CD8-positive, alpha-beta memory T cell (primary cell): Measurements from ENCODE around the gene NCAM1. TPM values are rescaled to one million over a fixed set of nuclear protein-coding genes. Genes with fewer than 3 reads are reported as not detected.
"Not testable (repeated sequence)": the region's sequence is repeated elsewhere in the genome, so short reads cannot be mapped to it uniquely, and the experiment has no call there.

Experiments used
- CTCF ChIA-PET: fragments of 350-600 bp; sonication (Branson Sonifier 250); formaldehyde crosslinking; loops from one replicate; lab custom pipeline; 2021; ENCODE audit warnings: antibody characterized with exemption; lab: Charles Lee
- POLR2A ChIA-PET: fragments of 350-600 bp; sonication (Branson Sonifier 250); formaldehyde crosslinking; loops from one replicate; lab custom pipeline; 2021; ENCODE audit warnings: antibody characterized with exemption; lab: Charles Lee
- DNase-seq, 5 donors: peaks; one replicate each; pipeline versions ENCODE4 v3.0.0 to v3.0.0-alpha.2; 2020 to 2022; ENCODE audit warnings: mixed read lengths in 1 of 5
- H3K27ac ChIP-seq: one replicate; pipeline ENCODE4 v1.7.0; 2013; ENCODE audit warnings: low read depth, mild to moderate bottlenecking, low read length, moderate library complexity
- H3K27me3 ChIP-seq: 2 replicates; pipeline ENCODE4 v1.7.0; 2013; ENCODE audit warnings: low read length, mild to moderate bottlenecking; ENCODE audit not compliant: insufficient read depth, poor library complexity, severe bottlenecking
- H3K36me3 ChIP-seq: 2 replicates; pipeline ENCODE4 v1.7.0; 2013; ENCODE audit warnings: mild to moderate bottlenecking, low read length, moderate library complexity; ENCODE audit not compliant: insufficient read depth
- H3K4me1 ChIP-seq: 2 replicates; pipeline ENCODE4 v1.7.0; 2013; ENCODE audit warnings: mild to moderate bottlenecking, low read length, moderate library complexity; ENCODE audit not compliant: insufficient read depth
- H3K4me3 ChIP-seq: 2 replicates; pipeline ENCODE4 v1.7.0; 2013; ENCODE audit warnings: mild to moderate bottlenecking, low read length
- H3K9me3 ChIP-seq: 2 replicates; pipeline ENCODE4 v1.7.0; 2013; ENCODE audit warnings: mild to moderate bottlenecking, low read length
- H3K27ac Mint-ChIP-seq, 8 donors: one replicate each; pipeline ENCODE4 v1.8.0; 2020 to 2021; ENCODE audit warnings: mixed read lengths in 8 of 8, mild to moderate bottlenecking in 6 of 8, inconsistent platforms in 3 of 8, moderate library complexity in 3 of 8
- H3K27me3 Mint-ChIP-seq, 2 donors: one replicate each; pipeline ENCODE4 v1.8.0; 2020 to 2021; ENCODE audit warnings: mixed read lengths in 2 of 2, mild to moderate bottlenecking in 1 of 2, moderate library complexity in 1 of 2
- H3K36me3 Mint-ChIP-seq, 3 donors: one replicate each; pipeline ENCODE4 v1.8.0; 2020 to 2021; ENCODE audit warnings: mixed read lengths in 3 of 3, inconsistent platforms in 1 of 3, mild to moderate bottlenecking in 1 of 3
- H3K4me1 Mint-ChIP-seq, 3 donors: one replicate each; pipeline ENCODE4 v1.8.0; 2020 to 2021; ENCODE audit warnings: mixed read lengths in 3 of 3, inconsistent platforms in 1 of 3, mild to moderate bottlenecking in 1 of 3
- H3K4me3 Mint-ChIP-seq, 7 donors: one replicate each; pipeline ENCODE4 v1.8.0; 2020 to 2021; ENCODE audit warnings: mixed read lengths in 7 of 7, mild to moderate bottlenecking in 6 of 7, moderate library complexity in 4 of 7, inconsistent platforms in 2 of 7
- H3K9me3 Mint-ChIP-seq, 5 donors: one replicate each; pipeline ENCODE4 v1.8.0; 2020 to 2022; ENCODE audit warnings: mixed read lengths in 5 of 5, mild to moderate bottlenecking in 3 of 5, moderate library complexity in 2 of 5, inconsistent platforms in 1 of 5
- polyA plus RNA-seq: library from polyadenylated mRNA; unstranded; fragments of 300-500 nt; fragmentation: Illumina TruSeq; gene quantifications from one replicate; pipeline ENCODE4 v1.2.3, GENCODE V29; 2021
- total RNA-seq, 2 experiments: library from RNA; stranded (reverse); gene quantifications; one replicate each; pipeline ENCODE4 v1.2.3, GENCODE V29; 2021

NCAM1 gene
- total and polyA plus RNA-seq, 3 experiments from 2014 or later: 0.16 to 1.7 TPM; not detected in 1

DNA sequence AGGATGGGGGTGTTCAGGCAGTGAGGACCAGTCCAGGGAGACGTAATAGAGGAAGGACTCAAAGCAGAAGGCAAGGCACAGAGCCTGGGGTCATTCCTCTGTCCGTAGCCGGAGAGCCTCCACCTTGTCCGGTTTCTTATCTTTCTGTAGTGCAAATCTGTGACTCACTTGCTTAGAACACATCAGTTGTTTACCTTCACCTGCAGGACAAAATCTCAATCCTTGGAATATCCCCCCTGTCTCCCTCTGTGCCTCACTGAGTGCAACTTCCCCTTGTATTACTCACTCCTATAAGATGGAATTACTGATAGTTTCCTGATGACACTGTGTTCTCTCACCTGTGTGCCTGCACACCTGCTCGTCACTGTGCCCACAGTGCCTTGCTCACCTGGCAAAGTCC, 332.7 kb downstream of the NCAM1 start:
- ChIA-PET CTCF (no interaction called here), POLR2A (no interaction called here)
- Mint-ChIP-seq H3K36me3 (peaks cover 0 to 3% (median 2%) of the 10 kb centered on the region in 3 donors), H3K4me1 (no peaks in the 10 kb centered on the region), H3K9me3 (no peaks in the 10 kb centered on the region), H3K27me3 (peaks cover 9 to 47% of the 10 kb centered on the region in 2 donors), H3K4me3 (no peak overlapping the region), H3K27ac (no peak overlapping the region)
- Histone ChIP-seq H3K36me3 (no peaks in the 10 kb centered on the region), H3K4me3 (no peak overlapping the region), H3K9me3 (no peaks in the 10 kb centered on the region), H3K4me1 (no peaks in the 10 kb centered on the region), H3K27ac (no peak overlapping the region), H3K27me3 (no peaks in the 10 kb centered on the region)
- no peak for DNase-seq

- Mint-ChIP-seq H3K4me3 (no peak overlapping the region), H3K36me3 (peaks cover 0 to 3% (median 2%) of the 10 kb centered on the region in 3 donors)
- CTCF ChIA-PET: no interaction called here
These were observed 334.8 kb downstream of the NCAM1 start for GRCh38 chr11:113295993-113296392.

GRCh38 chr11:113296447-113297205, 335.4 kb downstream of the NCAM1 start:
- Histone ChIP-seq H3K36me3 (no peaks in the 10 kb centered on the region), H3K9me3 (no peaks in the 10 kb centered on the region), H3K4me3 (no peak overlapping the region), H3K27ac (no peak overlapping the region), H3K4me1 (no peaks in the 10 kb centered on the region), H3K27me3 (no peaks in the 10 kb centered on the region)
- H3K27me3 Mint-ChIP-seq: peaks cover 10 to 67% of the 10 kb centered on the region in 2 donors
- H3K4me3 Mint-ChIP-seq: no peak overlapping the region
- no peak overlapping the region for H3K27ac Mint-ChIP-seq
- POLR2A ChIA-PET: no interaction called here
- DNase-seq: no peak
- H3K4me1 Mint-ChIP-seq: no peaks in the 10 kb centered on the region
- H3K9me3 Mint-ChIP-seq: no peaks in the 10 kb centered on the region
- H3K36me3 Mint-ChIP-seq: peaks cover 0 to 3% (median 2%) of the 10 kb centered on the region in 3 donors
- CTCF ChIA-PET: no interaction called here

More at GRCh38 chr11:113295993-113296392, 334.8 kb downstream of the NCAM1 start:
- Mint-ChIP-seq H3K27me3 (peaks cover 11 to 65% of the 10 kb centered on the region in 2 donors), H3K4me1 (no peaks in the 10 kb centered on the region), H3K27ac (no peak overlapping the region), H3K9me3 (no peaks in the 10 kb centered on the region)
- DNase-seq: no peak
- H3K36me3 ChIP-seq: no peaks in the 10 kb centered on the region
- no peaks in the 10 kb centered on the region for H3K9me3 ChIP-seq
- POLR2A ChIA-PET: no interaction called here
- no peaks in the 10 kb centered on the region for H3K4me1 ChIP-seq
- no peak overlapping the region for H3K27ac ChIP-seq
- no peak overlapping the region for H3K4me3 ChIP-seq
- no peaks in the 10 kb centered on the region for H3K27me3 ChIP-seq

GRCh38 chr11:113298496-113298895, 337.3 kb downstream of the NCAM1 start:
- H3K4me1 ChIP-seq, H3K27ac ChIP-seq, H3K4me1 Mint-ChIP-seq, H3K4me3 ChIP-seq, H3K9me3 ChIP-seq, H3K9me3 Mint-ChIP-seq, DNase-seq, H3K27ac Mint-ChIP-seq, H3K36me3 ChIP-seq, POLR2A ChIA-PET, H3K36me3 Mint-ChIP-seq, H3K27me3 ChIP-seq, H3K4me3 Mint-ChIP-seq: not testable (repeated sequence)
- peaks cover 6 to 61% of the 10 kb centered on the region in 2 donors for H3K27me3 Mint-ChIP-seq
- CTCF ChIA-PET: interaction anchor here (1.8 kb wide), 1 partner anchor 9 kb away, joined by 4 read pairs; no protein-coding TSS in a partner anchor

DNA sequence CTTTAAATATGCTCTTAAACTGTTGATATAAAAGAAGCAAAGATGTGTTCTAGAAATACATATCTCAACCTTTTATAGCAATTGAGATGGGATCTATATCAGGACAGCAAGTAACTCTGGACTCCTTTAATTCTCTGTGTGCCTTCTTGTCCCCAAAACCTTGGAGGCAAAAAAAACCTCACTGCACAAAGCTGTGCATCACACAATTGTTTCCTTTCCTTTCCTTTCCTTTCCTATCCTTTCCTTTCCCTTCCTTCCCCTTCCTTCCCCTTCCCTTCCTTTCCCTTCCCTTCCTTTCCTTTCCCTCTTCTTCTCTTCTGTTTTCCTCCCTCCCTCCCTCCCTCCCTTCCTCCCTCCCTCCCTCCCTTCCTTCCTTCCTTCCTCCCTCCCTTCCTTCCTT, 343.7 kb downstream of the NCAM1 start:
- Mint-ChIP-seq H3K27me3 (peaks cover 1 to 10% of the 10 kb centered on the region in 2 donors), H3K36me3 (no peaks in the 10 kb centered on the region), H3K4me3 (no peak overlapping the region), H3K9me3 (no peaks in the 10 kb centered on the region), H3K4me1 (peaks cover 0 to 4% (median 0%) of the 10 kb centered on the region in 3 donors), H3K27ac (no peak overlapping the region)
- ChIA-PET CTCF (interaction anchor here (0.9 to 3.9 kb wide), 5 partner anchors 9 to 424 kb away, joined by 3 to 23 read pairs (median 4); partner anchors contain the start of gene TTC12), POLR2A (no interaction called here)
- no peak for DNase-seq
- no peaks in the 10 kb centered on the region for H3K9me3 ChIP-seq
- no peaks in the 10 kb centered on the region for H3K36me3 ChIP-seq
- no peaks in the 10 kb centered on the region for H3K27me3 ChIP-seq
- H3K27ac ChIP-seq: no peak overlapping the region
- H3K4me1 ChIP-seq: no peaks in the 10 kb centered on the region
- no peak overlapping the region for H3K4me3 ChIP-seq

- Mint-ChIP-seq H3K27me3 (peaks cover 1 to 4% of the 10 kb centered on the region in 2 donors), H3K9me3 (no peaks in the 10 kb centered on the region), H3K4me3 (no peak overlapping the region), H3K27ac (peak overlapping the region in 1 of 8 donors; percentile 19), H3K36me3 (no peaks in the 10 kb centered on the region), H3K4me1 (peaks cover 0 to 4% (median 0%) of the 10 kb centered on the region in 3 donors)
- DNase-seq: peak; percentile 44 to 80 (median 51)
- ChIA-PET POLR2A (no interaction called here), CTCF (interaction anchor here (0.7 to 3.9 kb wide), 9 partner anchors 8 to 491 kb away, joined by 3 to 23 read pairs (median 4); partner anchors contain the start of genes TTC12 and ZW10)
- H3K9me3 ChIP-seq: no peaks in the 10 kb centered on the region
- H3K4me1 ChIP-seq: no peaks in the 10 kb centered on the region
- no peak overlapping the region for H3K4me3 ChIP-seq
- no peaks in the 10 kb centered on the region for H3K36me3 ChIP-seq
- H3K27ac ChIP-seq: no peak overlapping the region
- H3K27me3 ChIP-seq: no peaks in the 10 kb centered on the region
These were observed 344.5 kb downstream of the NCAM1 start for GRCh38 chr11:113305440-113306336.

DNA sequence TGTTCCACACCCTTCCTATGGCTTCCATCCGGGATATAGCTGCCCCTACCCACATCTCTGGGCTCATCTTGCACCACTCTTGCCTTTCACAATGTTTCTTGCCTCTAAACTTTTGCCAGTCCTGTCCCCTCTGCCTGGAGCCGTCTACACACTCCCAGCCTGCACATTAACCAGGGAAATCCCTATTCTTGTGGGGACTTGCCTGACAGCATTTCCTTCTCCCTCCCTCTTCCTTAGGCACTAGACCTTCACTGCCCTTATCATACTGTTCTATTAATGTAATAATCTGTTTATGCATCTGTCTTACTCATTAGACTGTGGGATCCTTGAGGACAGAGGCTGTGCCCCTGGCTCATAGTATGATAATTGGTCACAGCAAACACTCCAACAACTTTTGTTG, 347.4 kb downstream of the NCAM1 start:
- H3K9me3 ChIP-seq: no peaks in the 10 kb centered on the region
- H3K4me1 Mint-ChIP-seq: peaks cover 6 to 9% (median 7%) of the 10 kb centered on the region in 3 donors
- H3K9me3 Mint-ChIP-seq: no peaks in the 10 kb centered on the region
- no peak overlapping the region for H3K4me3 ChIP-seq
- no peaks in the 10 kb centered on the region for H3K36me3 ChIP-seq
- ChIA-PET CTCF (interaction anchor here (1.0 kb wide), 1 partner anchor 488 kb away, joined by 4 read pairs; no protein-coding TSS in a partner anchor), POLR2A (no interaction called here)
- no peak overlapping the region for H3K4me3 Mint-ChIP-seq
- H3K27me3 ChIP-seq: no peaks in the 10 kb centered on the region
- DNase-seq: no peak
- no peaks in the 10 kb centered on the region for H3K36me3 Mint-ChIP-seq
- peaks cover 0 to 1% of the 10 kb centered on the region in 2 donors for H3K27me3 Mint-ChIP-seq
- H3K27ac ChIP-seq: no peak overlapping the region
- no peak overlapping the region for H3K27ac Mint-ChIP-seq
- peaks cover 10% of the 10 kb centered on the region for H3K4me1 ChIP-seq
